Naive thymus-derived CD8-positive, alpha-beta T cell (primary cell): ENCODE results near the gene TJP2. TPM values are rescaled to one million over a fixed set of nuclear protein-coding genes. Genes with fewer than 3 reads are reported as not detected.

Experiments
- ATAC-seq, 2 donors: fragments of 150-1000 bp; cut with Tn5 transposase in 1 of 2; sonication (Bioruptor Pico), chemical (Tn5 transposase) in 1 of 2; 1 replicate in 1 of 2; 2 replicates in 1 of 2; pipeline ENCODE4 v1.10.0; 2021; ENCODE audit warnings: mild to moderate bottlenecking in 2 of 2, moderate library complexity in 2 of 2
- POLR2A ChIA-PET: fragments of 350-600 bp; sonication (Branson Sonifier 250); formaldehyde crosslinking; loops from one replicate; lab custom pipeline; 2021; ENCODE audit warnings: antibody characterized with exemption; lab: Charles Lee
- DNase-seq, 10 donors: peaks; one replicate each; pipeline versions ENCODE4 v3.0.0 to v3.0.0-alpha.2; 2020 to 2022
- H3K27ac Mint-ChIP-seq, 10 donors: one replicate each; pipeline ENCODE4 v1.8.0; 2020 to 2022; ENCODE audit warnings: mild to moderate bottlenecking in 10 of 10, mixed read lengths in 10 of 10, moderate library complexity in 4 of 10, inconsistent platforms in 1 of 10
- H3K27me3 Mint-ChIP-seq, 5 donors: one replicate each; pipeline ENCODE4 v1.8.0; 2021 to 2022; ENCODE audit warnings: mixed read lengths in 5 of 5
- H3K36me3 Mint-ChIP-seq, 3 donors: one replicate each; pipeline ENCODE4 v1.8.0; 2020 to 2022; ENCODE audit warnings: mixed read lengths in 3 of 3, mild to moderate bottlenecking in 2 of 3, inconsistent platforms in 1 of 3
- H3K4me1 Mint-ChIP-seq, 4 donors: one replicate each; pipeline ENCODE4 v1.8.0; 2021 to 2022; ENCODE audit warnings: mixed read lengths in 4 of 4
- H3K4me3 Mint-ChIP-seq, 10 donors: one replicate each; pipeline ENCODE4 v1.8.0; 2020 to 2022; ENCODE audit warnings: mild to moderate bottlenecking in 10 of 10, mixed read lengths in 10 of 10, moderate library complexity in 6 of 10, inconsistent platforms in 1 of 10
- H3K9me3 Mint-ChIP-seq, 9 donors: one replicate each; pipeline ENCODE4 v1.8.0; 2020 to 2022; ENCODE audit warnings: mixed read lengths in 9 of 9, mild to moderate bottlenecking in 3 of 9, inconsistent platforms in 1 of 9, moderate library complexity in 1 of 9
- polyA plus RNA-seq, 3 donors: library from polyadenylated mRNA; unstranded; fragments of 300-500 nt; fragmentation: Illumina TruSeq; gene quantifications; one replicate each; pipeline ENCODE4 v1.2.3, GENCODE V29; 2021
- total RNA-seq, 8 experiments: library from RNA in 2 of 8; stranded (reverse) in 2 of 8; gene quantifications; one replicate each; pipeline ENCODE4 v1.2.3 and lab custom pipeline; 2021 to 2026

Gene TJP2
- total RNA-seq (1 to 10 TPM; 3.7 to 4.2 TPM), polyA plus RNA-seq (under 1 TPM in 2 of 3 donors, not detected in 1; 0.14 to 0.77 TPM), total RNA-seq (lab: John Stamatoyannopoulos, UW) (0.15 to 1.1 (median 0.50) reads per million in 6 experiments)

GRCh38 chr9:69173891-69174615 lies at the start of gene TJP2:
Gene TJP2 (plus strand): TSS chr9:69174277. CDS start chr9:69174373, 96 bp downstream.
- Mint-ChIP-seq H3K4me3 (peak within 1 kb of the TSS; percentile 62 to 88 (median 82)), H3K27ac (peak within 1 kb of the TSS in 1 of 10 donors; percentile 69), H3K36me3 (peaks cover 0 to 4% (median 0%) of the 10 kb centered on the region in 3 donors), H3K4me1 (peaks cover 10 to 50% (median 23%) of the 10 kb centered on the region in 4 donors), H3K27me3 (peaks cover 21 to 48% (median 33%) of the 10 kb centered on the region in 5 donors), H3K9me3 (peaks cover 0 to 4% (median 0%) of the 10 kb centered on the region in 9 donors)
- peak in 5 of 10 donors; percentile 5 to 18 (median 17) for DNase-seq
- peak; percentile 54 to 57 for ATAC-seq
- POLR2A ChIA-PET, result no interaction called here

DNA sequence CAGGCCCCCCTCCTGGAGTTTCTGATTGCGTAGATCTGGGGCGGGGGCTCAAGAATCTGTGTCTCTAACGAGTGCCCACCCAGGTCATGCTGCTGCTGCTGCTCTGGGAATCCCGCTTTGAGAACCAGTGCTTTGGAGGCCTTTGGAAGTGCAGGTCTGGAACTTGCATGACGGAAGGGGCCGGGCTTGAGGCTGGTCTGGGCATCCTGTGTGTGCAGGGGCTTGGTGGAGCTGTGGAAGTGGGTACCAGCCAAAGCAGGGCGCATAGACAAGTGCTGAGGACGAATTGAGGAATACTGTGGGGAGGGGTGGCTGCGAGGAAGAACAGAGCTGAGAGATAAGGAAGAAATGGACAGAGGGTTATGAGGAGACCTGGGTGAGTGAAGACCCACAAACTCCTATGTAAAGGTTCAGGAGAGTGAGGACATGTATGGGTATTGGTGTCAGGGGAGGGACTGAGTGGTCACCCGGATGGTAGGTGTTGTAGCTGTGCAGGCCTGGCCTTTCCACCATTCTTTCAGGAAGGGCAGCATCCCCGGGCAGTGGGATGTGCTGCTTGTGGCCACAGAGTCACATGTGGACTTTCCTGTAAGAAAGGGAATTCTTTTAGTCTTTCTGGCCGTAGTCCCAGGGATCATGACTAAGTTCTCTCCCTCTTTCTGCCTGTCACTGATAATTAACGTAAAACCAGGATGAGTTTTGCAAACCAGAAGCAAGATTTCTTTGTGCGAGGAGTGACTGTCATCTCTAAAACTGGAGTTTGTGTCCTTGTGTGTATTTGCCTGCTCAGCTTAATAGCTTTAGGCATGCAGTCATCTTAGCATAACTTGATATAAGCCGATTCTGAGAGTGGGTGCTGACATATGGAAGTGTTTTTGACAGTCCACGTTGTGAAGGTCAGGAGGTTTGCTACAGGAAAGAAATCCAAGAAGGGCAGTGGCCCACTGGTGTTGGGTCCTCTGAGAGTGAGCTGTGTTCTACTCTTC lies 43.3 kb upstream of the TJP2 start:
- no peaks in the 10 kb centered on the region for H3K9me3 Mint-ChIP-seq
- peaks cover 0 to 3% (median 0%) of the 10 kb centered on the region in 4 donors for H3K4me1 Mint-ChIP-seq
- H3K27ac Mint-ChIP-seq, result no peak overlapping the region
- peaks cover 0 to 2% (median 0%) of the 10 kb centered on the region in 3 donors for H3K36me3 Mint-ChIP-seq
- peaks cover 0 to 9% (median 0%) of the 10 kb centered on the region in 5 donors for H3K27me3 Mint-ChIP-seq
- POLR2A ChIA-PET, result no interaction called here
- ATAC-seq (no peak), DNase-seq (no peak)
- H3K4me3 Mint-ChIP-seq, result no peak overlapping the region

DNA sequence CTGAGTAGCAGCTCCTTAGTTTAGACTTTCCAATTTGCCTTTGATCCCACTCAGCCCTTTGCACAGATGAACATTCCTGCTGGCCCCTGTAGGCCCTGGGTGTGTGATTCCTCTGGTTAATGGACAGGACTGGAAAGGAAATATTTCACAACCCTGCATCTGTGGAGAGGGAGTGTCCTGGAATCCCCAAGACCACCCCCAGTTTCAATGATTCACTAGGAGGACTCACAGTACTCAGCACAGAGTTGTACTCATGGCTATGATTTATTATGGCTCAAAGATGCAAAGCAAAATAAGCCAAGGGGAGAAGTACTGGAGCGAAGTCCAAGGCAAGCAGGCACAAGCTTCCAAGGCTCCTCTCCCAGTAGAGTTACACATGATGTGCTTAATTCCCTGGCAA lies 42.4 kb upstream of the TJP2 start:
- POLR2A ChIA-PET, result no interaction called here
- DNase-seq, result no peak
- Mint-ChIP-seq H3K4me1 (peaks cover 0 to 3% (median 0%) of the 10 kb centered on the region in 4 donors), H3K27me3 (peaks cover 0 to 9% (median 0%) of the 10 kb centered on the region in 5 donors), H3K27ac (no peak overlapping the region), H3K36me3 (peaks cover 0 to 2% (median 0%) of the 10 kb centered on the region in 3 donors), H3K9me3 (no peaks in the 10 kb centered on the region), H3K4me3 (no peak overlapping the region)
- ATAC-seq, result no peak

DNA sequence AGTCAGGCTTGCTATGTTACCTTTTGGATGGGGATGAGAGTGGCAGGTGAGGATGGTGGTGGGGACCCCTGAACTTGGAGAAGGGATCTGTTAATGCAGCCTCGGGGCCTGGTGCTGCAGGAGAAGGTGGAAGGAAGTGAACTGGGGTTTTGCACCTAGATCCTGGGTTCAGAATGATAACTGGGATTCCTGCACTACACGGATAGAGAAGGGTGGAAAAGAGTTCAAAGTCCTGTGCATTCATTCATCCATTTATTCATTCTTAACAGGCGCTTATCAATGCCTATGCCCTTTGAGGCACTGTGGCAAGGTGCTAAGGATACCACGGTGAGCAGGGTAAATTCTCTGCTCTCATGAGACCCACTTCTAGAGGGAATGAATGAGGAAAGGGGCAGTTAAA lies 41.7 kb upstream of the TJP2 start:
- Mint-ChIP-seq H3K27ac (peak overlapping the region in 1 of 10 donors; percentile 53), H3K9me3 (no peaks in the 10 kb centered on the region), H3K4me3 (no peak overlapping the region), H3K36me3 (peaks cover 0 to 2% (median 0%) of the 10 kb centered on the region in 3 donors), H3K4me1 (peaks cover 0 to 3% (median 0%) of the 10 kb centered on the region in 4 donors), H3K27me3 (peaks cover 0 to 9% (median 0%) of the 10 kb centered on the region in 5 donors)
- DNase-seq (no peak), ATAC-seq (no peak)
- POLR2A ChIA-PET, result no interaction called here

DNA sequence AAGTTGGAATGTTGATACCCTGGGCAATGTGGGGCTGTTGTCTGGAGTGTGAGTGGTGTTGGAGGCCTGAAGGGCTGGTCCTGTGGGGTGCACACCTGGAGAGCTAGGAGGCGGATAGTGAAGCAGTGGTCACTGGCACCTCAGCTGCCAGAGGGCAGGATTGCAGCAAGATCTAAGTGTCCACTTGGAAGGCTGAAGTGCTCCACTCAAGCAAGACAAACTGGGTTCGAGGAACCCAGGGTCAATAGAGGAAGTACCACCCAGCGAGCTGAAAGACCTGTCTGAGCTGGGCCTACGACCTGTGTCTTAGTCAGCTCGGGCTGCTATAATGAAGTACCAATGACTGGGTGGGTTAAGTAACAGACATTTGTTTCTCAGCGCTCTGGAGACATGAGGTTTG lies 39.7 kb upstream of the TJP2 start:
- DNase-seq (no peak), ATAC-seq (no peak)
- POLR2A ChIA-PET, result no interaction called here
- Mint-ChIP-seq H3K4me3 (no peak overlapping the region), H3K27me3 (peaks cover 0 to 9% (median 0%) of the 10 kb centered on the region in 5 donors), H3K9me3 (no peaks in the 10 kb centered on the region), H3K4me1 (peaks cover 0 to 3% (median 0%) of the 10 kb centered on the region in 4 donors), H3K27ac (no peak overlapping the region), H3K36me3 (peaks cover 0 to 5% (median 3%) of the 10 kb centered on the region in 3 donors)

DNA sequence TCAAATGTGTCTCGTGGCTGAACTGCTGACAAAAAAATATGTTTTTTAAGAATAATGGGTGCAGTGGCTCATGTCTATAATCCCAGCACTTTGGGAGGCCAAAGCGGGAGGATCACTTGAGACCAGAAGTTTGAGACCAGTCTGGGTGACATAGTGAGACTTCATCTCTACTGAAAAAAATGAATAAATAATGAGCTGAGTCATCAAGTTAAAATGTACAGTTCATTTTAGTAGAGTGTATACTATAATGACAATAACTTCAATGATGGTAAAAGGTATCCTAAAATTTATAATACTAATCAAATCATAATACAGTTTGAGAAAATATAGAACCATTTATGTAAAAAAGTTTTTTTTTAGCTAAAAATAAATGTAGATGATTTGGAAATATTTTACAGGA lies 37.9 kb upstream of the TJP2 start:
- no peaks in the 10 kb centered on the region for H3K4me1 Mint-ChIP-seq
- DNase-seq, result no peak
- peaks cover 0 to 5% (median 3%) of the 10 kb centered on the region in 3 donors for H3K36me3 Mint-ChIP-seq
- H3K27me3 Mint-ChIP-seq, result no peaks in the 10 kb centered on the region
- H3K27ac Mint-ChIP-seq, result no peak overlapping the region
- no peak for ATAC-seq
- H3K4me3 Mint-ChIP-seq, result no peak overlapping the region
- H3K9me3 Mint-ChIP-seq, result no peaks in the 10 kb centered on the region
- POLR2A ChIA-PET, result no interaction called here

DNA sequence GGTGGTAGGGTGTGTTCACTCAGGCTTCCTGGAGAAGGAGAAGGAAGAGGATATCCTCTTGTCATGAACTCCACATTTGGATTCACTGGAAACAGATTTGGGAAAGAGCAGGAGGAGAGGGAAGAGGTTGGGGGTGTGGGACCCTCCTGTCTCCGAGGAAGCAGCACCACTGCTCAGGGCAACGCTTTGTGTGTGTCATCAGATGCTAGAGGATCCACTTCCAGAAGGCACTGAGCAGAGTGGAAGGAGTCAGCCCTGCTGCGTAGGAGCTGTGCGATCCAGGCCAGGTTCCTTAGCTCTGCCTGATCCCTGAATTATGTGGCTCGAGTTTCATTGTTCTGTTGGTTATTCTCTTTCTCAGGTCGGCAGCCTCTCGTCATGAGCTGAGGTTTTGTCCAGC lies 37.3 kb upstream of the TJP2 start:
- Mint-ChIP-seq H3K36me3 (peaks cover 0 to 5% (median 3%) of the 10 kb centered on the region in 3 donors), H3K9me3 (no peaks in the 10 kb centered on the region), H3K4me1 (no peaks in the 10 kb centered on the region), H3K27ac (peak overlapping the region in 1 of 10 donors; percentile 50), H3K27me3 (no peaks in the 10 kb centered on the region), H3K4me3 (no peak overlapping the region)
- ATAC-seq (no peak), DNase-seq (no peak)
- POLR2A ChIA-PET, result no interaction called here

DNA sequence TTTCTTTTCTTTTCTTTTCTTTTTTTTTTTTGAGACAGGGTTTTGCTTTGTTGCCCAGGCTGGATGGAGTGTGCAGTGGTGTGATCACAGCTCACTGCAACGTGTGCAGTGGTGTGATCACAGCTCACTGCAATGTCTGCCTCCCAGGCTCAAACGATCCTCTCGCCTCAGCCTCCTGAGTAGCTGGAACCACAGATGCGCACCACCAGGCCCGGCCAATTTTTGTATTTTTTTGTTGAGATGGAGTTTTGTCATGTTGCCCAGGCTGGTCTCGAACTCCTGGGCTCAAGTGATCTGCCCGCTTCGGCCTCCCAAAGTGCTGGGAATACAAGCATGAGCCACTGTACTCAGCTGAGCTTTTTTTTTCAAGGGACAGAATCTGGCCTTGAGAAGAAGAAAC lies 36.8 kb upstream of the TJP2 start:
- Mint-ChIP-seq H3K36me3 (peaks cover 0 to 5% (median 3%) of the 10 kb centered on the region in 3 donors), H3K27ac (no peak overlapping the region), H3K4me3 (no peak overlapping the region), H3K27me3 (no peaks in the 10 kb centered on the region), H3K4me1 (peaks cover 0 to 3% (median 0%) of the 10 kb centered on the region in 4 donors), H3K9me3 (no peaks in the 10 kb centered on the region)
- ATAC-seq (no peak), DNase-seq (no peak)
- POLR2A ChIA-PET, result no interaction called here

- POLR2A ChIA-PET, result no interaction called here
- ATAC-seq, result no peak
- Mint-ChIP-seq H3K4me3 (no peak overlapping the region), H3K27me3 (no peaks in the 10 kb centered on the region), H3K9me3 (no peaks in the 10 kb centered on the region), H3K36me3 (peaks cover 0 to 3% (median 3%) of the 10 kb centered on the region in 3 donors), H3K4me1 (peaks cover 0 to 6% (median 0%) of the 10 kb centered on the region in 4 donors), H3K27ac (no peak overlapping the region)
- DNase-seq, result no peak
Measured at GRCh38 chr9:69139596-69139995, 34.5 kb upstream of the TJP2 start.

DNA sequence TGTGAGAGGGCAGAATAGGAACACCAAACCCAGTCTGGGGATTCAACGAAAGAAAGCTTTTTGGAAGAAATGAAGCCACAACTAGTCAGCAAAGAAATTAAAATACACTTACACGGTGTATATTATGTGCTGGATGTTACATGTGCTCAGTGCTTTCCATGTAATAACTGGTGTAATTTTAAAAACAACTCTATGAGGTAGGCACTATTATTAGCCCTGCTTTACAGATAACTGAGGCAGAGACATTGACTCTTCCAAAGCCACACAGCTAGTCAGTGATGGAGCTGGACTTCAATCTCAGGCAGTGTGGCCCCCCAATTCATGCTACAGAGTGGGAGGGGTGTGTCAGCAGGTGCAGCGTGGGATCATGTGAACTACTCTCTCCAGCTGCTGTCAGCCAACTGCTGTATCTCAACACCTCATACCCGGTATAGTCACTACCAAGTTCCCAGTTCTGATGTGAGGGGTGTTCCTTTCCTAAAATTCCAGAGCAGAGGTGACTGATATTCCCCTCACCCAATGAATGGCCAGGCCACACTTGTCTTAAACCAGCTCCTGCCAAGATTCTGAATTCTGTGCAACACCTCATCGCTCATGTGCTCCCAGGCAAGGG lies 33.8 kb upstream of the TJP2 start:
- ATAC-seq, result no peak
- no peak overlapping the region for H3K4me3 Mint-ChIP-seq
- no peaks in the 10 kb centered on the region for H3K9me3 Mint-ChIP-seq
- peaks cover 0 to 6% (median 0%) of the 10 kb centered on the region in 4 donors for H3K4me1 Mint-ChIP-seq
- no peak for DNase-seq
- POLR2A ChIA-PET, result no interaction called here
- H3K27me3 Mint-ChIP-seq, result no peaks in the 10 kb centered on the region
- peaks cover 0 to 3% (median 3%) of the 10 kb centered on the region in 3 donors for H3K36me3 Mint-ChIP-seq
- H3K27ac Mint-ChIP-seq, result no peak overlapping the region

- Mint-ChIP-seq H3K9me3 (no peaks in the 10 kb centered on the region), H3K4me1 (peaks cover 0 to 6% (median 0%) of the 10 kb centered on the region in 4 donors), H3K36me3 (peaks cover 0 to 3% (median 3%) of the 10 kb centered on the region in 3 donors), H3K4me3 (no peak overlapping the region), H3K27ac (no peak overlapping the region), H3K27me3 (no peaks in the 10 kb centered on the region)
- ATAC-seq (no peak), DNase-seq (no peak)
- POLR2A ChIA-PET, result no interaction called here
Measured at GRCh38 chr9:69141851-69142250, 32.2 kb upstream of the TJP2 start.

- POLR2A ChIA-PET, result no interaction called here
- ATAC-seq (no peak), DNase-seq (no peak)
- H3K9me3 Mint-ChIP-seq, result no peaks in the 10 kb centered on the region
- no peaks in the 10 kb centered on the region for H3K27me3 Mint-ChIP-seq
- no peaks in the 10 kb centered on the region for H3K36me3 Mint-ChIP-seq
- peaks cover 0 to 6% (median 0%) of the 10 kb centered on the region in 4 donors for H3K4me1 Mint-ChIP-seq
- no peak overlapping the region for H3K27ac Mint-ChIP-seq
- H3K4me3 Mint-ChIP-seq, result no peak overlapping the region
Measured at GRCh38 chr9:69143291-69143690, 30.8 kb upstream of the TJP2 start.
